HCT116 (cell line): ENCODE measurements around the gene SHC1. TPM values are rescaled to one million over a fixed set of nuclear protein-coding genes. Genes with fewer than 3 reads are reported as not detected.

Source experiments
- ATAC-seq: fragments of 200-7000 bp; cut with Tn5 transposase; 2 replicates; pipeline ENCODE4 v1.9.1; 2020; ENCODE audit warnings: mild to moderate bottlenecking, moderate library complexity
- BruUV-seq: library from RNA; stranded (reverse); fragments of 400-500 nt; replicated peaks from 2 replicates; lab custom pipeline; 2021; lab: Mats Ljungman, UMichigan
- CTCF ChIA-PET: fragments of 300-600 bp; sonication (Branson Sonifier 250); formaldehyde crosslinking; loops from one replicate; lab custom pipeline; 2021; ENCODE audit warnings: antibody characterized with exemption; lab: Charles Lee
- POLR2A ChIA-PET: fragments of 300-600, 350-600 bp; sonication (Branson Sonifier 250); formaldehyde crosslinking; loops from one replicate; lab custom pipeline; 2021; ENCODE audit warnings: antibody characterized with exemption; lab: Charles Lee
- RAD21 ChIA-PET, 2 experiments: fragments of 300-600 bp; sonication (Branson Sonifier 250); formaldehyde crosslinking; loops; one replicate each; lab custom pipeline; 2023; ENCODE audit warnings: low total read pairs in 2 of 2; ENCODE audit not compliant: uncharacterized antibody in 2 of 2, unreplicated experiment in 2 of 2, low non-redundant PET in 1 of 2; lab: Charles Lee
- DNase-seq: peaks from one replicate; pipeline ENCODE4 v3.0.0-alpha.2; 2010; ENCODE audit warnings: low read depth, low spot score
- H2AFZ ChIP-seq: fragments of 200-600 bp; shearing (Covaris generic), sonication (generic); 2 replicates; pipeline ENCODE4 v1.6.1; 2017; ENCODE audit warnings: low read depth, mixed run types, mixed read lengths, antibody characterized with exemption, low read length; ENCODE audit not compliant: poor library complexity, severe bottlenecking
- H3K27ac ChIP-seq: 2 replicates; pipeline ENCODE4 v1.5.1; 2012; ENCODE audit warnings: low read depth, low read length
- H3K27me3 ChIP-seq: fragments of 200-600 bp; sonication (generic); 2 replicates; pipeline ENCODE4 v1.6.1; 2016; ENCODE audit warnings: mixed run types, low read length, mixed read lengths; ENCODE audit not compliant: insufficient read depth
- H3K36me3 ChIP-seq, 2 experiments: fragments of 200-500 bp in 1 of 2; fragments of 200-600 bp in 1 of 2; sonication (Bioruptor generic) in 1 of 2; sonication (generic) in 1 of 2; 2 replicates each; pipeline versions ENCODE4 v1.5.1 to v1.6.1; 2014 to 2016; ENCODE audit warnings: low read length in 2 of 2, inconsistent platforms in 1 of 2, mixed read lengths in 1 of 2, mixed run types in 1 of 2; ENCODE audit not compliant: insufficient read depth in 2 of 2, control insufficient read depth in 1 of 2
- H3K4me1 ChIP-seq, 2 experiments: fragments of 200-600 bp in 1 of 2; sonication (generic) in 1 of 2; 2 replicates each; pipeline versions ENCODE4 v1.5.1 to v1.6.1; 2012 to 2017; ENCODE audit warnings: low read length in 2 of 2, inconsistent platforms in 1 of 2, mild to moderate bottlenecking in 1 of 2, mixed read lengths in 1 of 2, mixed run types in 1 of 2, moderate library complexity in 1 of 2; ENCODE audit not compliant: insufficient read depth in 2 of 2, control insufficient read depth in 1 of 2
- H3K4me2 ChIP-seq: fragments of 200-600 bp; sonication (generic); 2 replicates; pipeline ENCODE4 v1.6.1; 2017; ENCODE audit warnings: mixed run types, low read length, mixed read lengths
- H3K4me3 ChIP-seq, 2 experiments: fragments of 200-600 bp in 1 of 2; sonication (generic) in 1 of 2; replicated peaks in 1 of 2; 2 replicates each; pipeline ENCODE4 v1.5.1; 2011 to 2016; ENCODE audit warnings: low read length in 2 of 2, control low read depth in 1 of 2, low read depth in 1 of 2, mild to moderate bottlenecking in 1 of 2, mixed read lengths in 1 of 2, mixed run types in 1 of 2
- H3K79me2 ChIP-seq: fragments of 200-600 bp; sonication (generic); 2 replicates; pipeline ENCODE4 v1.6.1; 2017; ENCODE audit warnings: mild to moderate bottlenecking, mixed run types, low read length, moderate library complexity, mixed read lengths; ENCODE audit not compliant: insufficient read depth
- H3K9ac ChIP-seq: fragments of 200-600 bp; sonication (generic); 2 replicates; pipeline ENCODE4 v1.6.1; 2016; ENCODE audit warnings: low read length, mixed read lengths
- H3K9me2 ChIP-seq: fragments of 200-600 bp; sonication (generic), shearing (Covaris generic); 2 replicates; pipeline ENCODE4 v1.6.1; 2017; ENCODE audit warnings: mixed run types, mild to moderate bottlenecking, moderate library complexity; ENCODE audit not compliant: insufficient read depth
- H3K9me3 ChIP-seq, 2 experiments: fragments of 200-500 bp in 1 of 2; fragments of 200-600 bp in 1 of 2; sonication (Bioruptor generic) in 1 of 2; sonication (generic) in 1 of 2; 2 replicates each; pipeline ENCODE4 v1.6.1; 2014 to 2017; ENCODE audit warnings: low read length in 2 of 2, mixed read lengths in 2 of 2, inconsistent platforms in 1 of 2, low read depth in 1 of 2, mild to moderate bottlenecking in 1 of 2, mixed run types in 1 of 2, moderate library complexity in 1 of 2; ENCODE audit not compliant: control insufficient read depth in 1 of 2, insufficient read depth in 1 of 2
- H4K20me1 ChIP-seq: fragments of 200-600 bp; sonication (generic), shearing (Covaris generic); 2 replicates; pipeline ENCODE4 v1.6.1; 2017; ENCODE audit warnings: mixed run types, mild to moderate bottlenecking, moderate library complexity; ENCODE audit not compliant: insufficient read depth
- CBX3 ChIP-seq: IDR thresholded peaks from 2 replicates; pipeline ENCODE4 v1.6.1; 2012; ENCODE audit warnings: low read depth
- EZH2 ChIP-seq: fragments of 200-600 bp; sonication (generic); IDR thresholded peaks from 2 replicates; pipeline ENCODE4 v1.6.1; 2017; ENCODE audit warnings: antibody characterized with exemption, mixed run types
- FOSL1 ChIP-seq: IDR thresholded peaks from 2 replicates; pipeline ENCODE4 v1.6.1; 2012; ENCODE audit warnings: low read depth
- JUND ChIP-seq: IDR thresholded peaks from 2 replicates; pipeline ENCODE4 v1.6.1; 2012
- RAD21 ChIP-seq: IDR thresholded peaks from 2 replicates; pipeline ENCODE4 v1.6.1; 2012; ENCODE audit warnings: low read depth, mild to moderate bottlenecking
- SIN3A ChIP-seq: IDR thresholded peaks from 2 replicates; pipeline ENCODE4 v1.6.1; 2012; ENCODE audit warnings: low read depth
- SRF ChIP-seq: IDR thresholded peaks from 2 replicates; pipeline ENCODE4 v1.6.1; 2012; ENCODE audit warnings: low read depth
- ZBTB33 ChIP-seq: IDR thresholded peaks from 2 replicates; pipeline ENCODE4 v1.6.1; 2011; ENCODE audit warnings: mild to moderate bottlenecking, low read length, moderate library complexity; ENCODE audit not compliant: insufficient replicate concordance; ENCODE audit errors: extremely low read depth
- ZFX ChIP-seq: fragments of 450-650 bp; IDR thresholded peaks from 2 replicates; pipeline ENCODE4 v1.6.1; 2017
- intact Hi-C: fragments of 100-400 bp; cut with micrococcal nuclease; formaldehyde crosslinking; loops from 2 replicates; pipeline ENCODE4 v1.10.0; 2022
- total RNA-seq: library from RNA; stranded (reverse); gene quantifications from one replicate; pipeline ENCODE4 v1.2.1, GENCODE V29; 2021; ENCODE audit not compliant: unreplicated experiment

SHC1 gene
- total RNA-seq, 1 experiment from 2014 or later, result 148 TPM

GRCh38 chr1:154955039-154955717 is 15.4 kb downstream of the SHC1 start:
- DNase-seq, result no peak
- H3K36me3 ChIP-seq, result peaks cover 3 to 13% of the 10 kb centered on the region in 2 experiments; a peak in 2 of 4 replicates
- H3K9me3 ChIP-seq, result no peaks in the 10 kb centered on the region
- no peaks in the 10 kb centered on the region for H3K9me2 ChIP-seq
- no peaks in the 10 kb centered on the region for H3K27me3 ChIP-seq
- H2AFZ ChIP-seq, result no peak overlapping the region
- TF ChIP-seq JUND (no peak), SRF (0 out of 2 replicates have a peak, but pooled peaks have one; percentile 45)
- ChIA-PET RAD21 (interaction anchor here in 1 of 2 experiments (1.0 kb wide), 1 partner anchor 96 kb away, joined by 4 read pairs; the partner anchor contains the start of gene ADAM15), POLR2A (interaction anchor here (0.8 to 2.4 kb wide), 3 partner anchors 12 to 18 kb away, joined by 4 to 10 read pairs (median 9); partner anchors contain the start of gene SHC1), CTCF (interaction anchor here (0.8 to 1.3 kb wide), 5 partner anchors 18 to 408 kb away, joined by 3 to 5 read pairs (median 4); partner anchors contain the start of gene ADAM15)
- no TSS peak for BruUV-seq
- H3K79me2 ChIP-seq, result peaks cover 2% of the 10 kb centered on the region
- H3K4me3 ChIP-seq, result peak overlapping the region; percentile 60 to 62
- no peaks in the 10 kb centered on the region for H4K20me1 ChIP-seq
- no peak for ATAC-seq
- H3K27ac ChIP-seq, result no peak overlapping the region
- H3K4me1 ChIP-seq, result peaks cover 14 to 33% of the 10 kb centered on the region in 2 experiments
- H3K9ac ChIP-seq, result peak overlapping the region; percentile 56
- H3K4me2 ChIP-seq, result peak overlapping the region; percentile 87
- intact Hi-C loops, result no loop called here

DNA sequence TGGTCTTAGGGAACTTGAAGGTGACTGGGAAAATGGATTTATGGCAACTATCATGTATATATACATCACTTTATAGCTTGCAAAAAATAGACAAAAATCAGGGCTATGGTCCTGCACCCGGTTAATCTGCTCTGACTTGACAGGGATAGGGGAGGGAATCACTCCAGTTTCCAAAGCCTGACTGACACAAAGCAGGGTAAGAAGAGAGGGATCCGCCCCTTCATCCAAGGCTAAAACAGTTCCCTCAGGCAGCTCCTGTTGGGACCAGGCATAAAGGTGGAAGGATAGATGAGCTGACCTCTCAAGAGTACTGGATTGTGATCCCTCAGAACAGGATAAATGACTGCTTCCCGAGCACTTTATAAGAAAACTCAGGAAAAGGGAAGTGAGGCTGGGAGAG is 16.0 kb downstream of the SHC1 start:
- H3K79me2 ChIP-seq, result no peaks in the 10 kb centered on the region; the same call in 1 of the 2 replicates
- H3K9me2 ChIP-seq, result no peaks in the 10 kb centered on the region
- H3K4me3 ChIP-seq, result no peak overlapping the region
- ChIA-PET POLR2A (no interaction called here), RAD21 (no interaction called here), CTCF (no interaction called here)
- no peak overlapping the region for H3K9ac ChIP-seq
- no peaks in the 10 kb centered on the region for H3K9me3 ChIP-seq
- H3K4me1 ChIP-seq, result peaks cover 14 to 32% of the 10 kb centered on the region in 2 experiments
- H3K27ac ChIP-seq, result no peak overlapping the region
- no peak overlapping the region for H2AFZ ChIP-seq
- no peaks in the 10 kb centered on the region for H4K20me1 ChIP-seq
- H3K27me3 ChIP-seq, result no peaks in the 10 kb centered on the region
- ATAC-seq (no peak), DNase-seq (no peak)
- BruUV-seq, result no TSS peak
- H3K36me3 ChIP-seq, result peaks cover 3 to 10% of the 10 kb centered on the region in 2 experiments; a peak in 2 of 4 replicates
- H3K4me2 ChIP-seq, result no peak overlapping the region
- intact Hi-C loops, result no loop called here
- TF ChIP-seq ZBTB33, result no peak
- TF ChIP-seq FOSL1, result no peak
- no peak for TF ChIP-seq RAD21
- no peak for TF ChIP-seq EZH2
- TF ChIP-seq SRF, result no peak
- TF ChIP-seq CBX3, result no peak
- TF ChIP-seq SIN3A, result no peak
- TF ChIP-seq ZFX, result no peak
